HG03457 (cell line): ENCODE measurements around the gene GDPD5.
"Not testable (repeated sequence)": the region's sequence is repeated elsewhere in the genome, so short reads cannot be mapped to it uniquely, and the experiment has no call there.

Experiments used
- ATAC-seq: cut with Tn5 transposase; IDR thresholded peaks from one replicate; pipeline ENCODE4 v1.9.1; 2021; ENCODE audit warnings: moderate number of reproducible peaks; ENCODE audit not compliant: unreplicated experiment

Gene GDPD5

DNA sequence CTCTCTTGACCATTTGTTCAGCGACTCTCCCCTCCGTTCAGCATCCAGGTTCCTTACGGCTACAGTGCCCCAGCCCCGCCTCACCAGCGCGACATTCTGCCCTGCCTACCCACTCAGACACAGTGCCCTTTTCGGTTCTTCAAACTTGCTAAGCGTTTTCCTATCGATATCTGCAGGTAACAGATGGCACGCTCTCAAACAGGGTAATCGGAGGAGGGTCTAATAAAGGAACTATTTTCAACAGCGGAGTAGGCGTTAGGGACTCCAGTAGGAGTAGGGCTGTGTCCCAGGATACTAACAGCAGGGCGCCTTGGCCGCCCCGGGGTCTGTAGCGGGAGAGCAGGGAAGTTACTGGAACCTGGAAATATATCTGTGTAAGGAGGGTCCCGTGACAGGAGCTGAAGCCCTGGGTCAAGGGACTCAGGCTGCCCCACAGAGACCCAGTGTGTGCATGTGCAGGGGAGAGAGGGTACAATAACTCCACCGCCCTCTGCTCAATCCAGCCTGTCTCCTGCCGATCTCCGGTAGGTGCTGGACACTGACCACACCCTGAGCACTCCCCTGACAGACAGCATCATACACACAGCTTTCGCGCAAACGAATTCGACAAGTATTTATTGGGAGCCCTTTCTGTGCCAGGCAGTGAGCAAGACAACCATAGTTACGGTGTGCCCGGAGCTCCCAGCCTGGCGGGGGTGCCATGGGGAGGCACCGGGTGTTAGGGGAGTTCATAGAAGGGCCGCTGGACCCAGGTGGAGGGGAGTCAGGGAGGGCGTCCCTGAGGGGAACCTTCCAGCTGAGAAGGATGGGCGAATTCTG is 94.8 kb downstream of the GDPD5 start:
- no peak for ATAC-seq

DNA sequence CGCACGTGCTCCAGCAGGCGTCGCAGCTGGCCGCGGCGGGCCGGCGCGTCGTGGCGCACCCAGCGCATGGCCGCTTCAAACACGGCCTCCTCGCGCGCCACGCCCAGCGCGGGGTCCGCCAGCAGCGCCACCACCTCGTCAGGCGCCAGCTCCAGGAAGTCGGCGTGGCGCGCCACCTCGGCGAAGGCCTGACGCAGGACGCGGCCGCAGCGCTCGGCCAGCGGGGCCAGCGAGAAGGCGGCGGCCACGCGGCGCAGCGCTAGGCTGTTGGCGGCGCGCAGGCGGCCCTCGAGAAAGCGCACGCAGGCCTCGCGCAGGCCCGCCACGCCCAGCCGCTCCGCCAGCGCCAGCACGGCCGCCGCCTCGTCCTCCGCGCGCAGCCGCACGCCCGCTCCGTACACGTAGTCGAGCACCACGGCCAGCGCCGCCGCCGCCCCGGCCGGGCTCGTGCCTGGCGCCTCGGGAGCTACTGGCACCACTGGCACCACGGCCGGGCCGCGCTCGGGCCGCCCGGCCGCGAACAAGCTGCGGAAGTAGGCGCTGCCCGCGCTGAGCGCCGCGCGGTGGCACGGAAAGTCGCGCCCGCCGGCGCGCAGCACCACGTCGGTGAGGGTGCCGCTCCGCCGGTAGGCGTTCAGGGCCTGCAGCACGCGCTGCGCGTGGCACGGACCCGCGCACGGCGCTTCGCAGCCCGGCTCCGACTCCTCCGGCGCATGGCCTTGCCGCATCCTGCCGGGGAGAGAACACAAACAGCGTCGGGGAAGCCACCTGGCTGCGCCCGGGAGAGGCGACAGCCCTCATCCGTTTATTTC is 95.6 kb downstream of the GDPD5 start:
- no peak for ATAC-seq

DNA sequence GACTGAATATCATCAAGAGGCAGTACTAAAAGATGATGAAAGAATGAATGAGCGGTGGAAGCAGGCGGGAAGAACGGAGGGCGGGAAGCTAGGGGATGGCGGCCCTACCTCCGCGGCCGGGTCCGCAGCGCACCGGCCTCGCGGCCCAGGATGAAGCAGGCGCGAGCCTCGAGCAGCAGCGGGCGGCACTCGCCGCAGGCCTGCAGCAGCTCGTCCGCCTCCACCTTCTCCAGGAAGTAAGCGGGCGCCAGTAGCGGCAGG is 96.2 kb downstream of the GDPD5 start:
- ATAC-seq = no peak

DNA sequence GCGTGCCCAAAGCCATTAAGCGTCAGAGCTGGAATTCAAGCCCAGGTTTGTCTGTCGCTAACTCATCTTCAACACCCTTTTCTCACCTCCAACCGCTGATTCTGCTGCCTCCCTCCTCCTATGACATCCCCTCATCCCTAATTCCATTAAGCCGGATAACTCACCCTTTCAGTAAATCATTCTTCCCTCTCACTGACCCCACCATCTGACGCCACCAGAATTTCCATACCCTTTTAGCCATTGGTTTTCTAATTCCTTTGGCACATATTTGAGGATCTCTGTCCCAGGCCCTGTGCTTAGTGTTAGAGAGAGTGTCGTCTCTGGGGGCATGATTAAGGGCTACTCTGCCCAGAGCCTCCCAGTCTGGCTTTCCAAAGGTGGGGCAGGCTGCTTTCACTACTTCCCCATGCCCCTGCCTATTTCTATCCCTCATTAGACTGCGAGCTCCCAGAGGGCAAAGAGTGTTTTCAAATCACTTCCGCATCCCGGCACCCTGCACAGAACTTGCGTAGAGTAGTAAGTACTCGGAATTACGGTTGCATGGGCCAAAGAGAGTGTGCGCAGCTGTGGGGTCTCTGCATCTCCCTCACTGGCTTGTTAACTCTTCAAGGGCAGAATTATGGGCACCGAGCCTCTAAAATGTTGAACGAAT is 96.6 kb downstream of the GDPD5 start:
- no peak for ATAC-seq

DNA sequence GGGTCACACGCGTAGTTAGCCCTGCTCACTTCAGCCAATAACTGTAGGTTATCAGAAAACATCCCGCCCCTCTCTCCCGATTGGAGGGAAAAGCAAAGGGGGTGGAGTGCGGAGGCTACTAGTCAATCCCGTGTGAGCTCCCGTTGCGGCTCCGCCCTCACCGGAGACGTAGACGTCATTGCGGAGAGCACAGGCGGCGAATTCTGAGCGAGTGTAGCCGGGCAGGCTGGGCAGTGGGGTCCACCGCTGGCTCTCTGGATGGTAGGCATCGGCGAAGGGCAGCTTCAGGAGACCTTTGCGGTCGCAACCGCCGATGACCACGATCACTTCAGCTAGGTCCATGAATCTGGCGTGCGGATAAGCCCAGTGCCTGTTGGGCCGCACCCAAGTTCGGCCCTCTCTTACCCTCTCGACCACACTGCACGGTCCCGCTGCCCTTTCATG is 97.4 kb downstream of the GDPD5 start:
- ATAC-seq = peak; percentile 53

DNA sequence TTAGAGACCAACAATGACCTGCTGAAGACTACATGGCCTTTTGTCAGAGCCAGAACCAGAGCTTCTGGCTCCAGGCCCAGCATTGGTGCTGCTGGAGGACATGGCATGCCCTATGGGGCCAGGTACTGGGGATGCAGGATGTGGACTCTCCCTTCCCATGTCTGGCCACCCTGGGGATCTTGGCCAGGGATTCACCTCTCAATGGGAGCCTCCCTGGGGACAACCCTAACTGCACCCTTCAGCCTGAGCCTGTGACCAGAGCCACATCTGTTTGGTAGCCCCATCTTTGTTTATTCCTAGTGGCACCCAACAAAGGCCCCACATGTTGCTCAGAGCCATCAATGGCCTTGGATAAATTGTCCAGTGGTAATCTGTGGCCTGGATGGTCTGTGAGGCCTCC is 98.6 kb downstream of the GDPD5 start:
- ATAC-seq = no peak

DNA sequence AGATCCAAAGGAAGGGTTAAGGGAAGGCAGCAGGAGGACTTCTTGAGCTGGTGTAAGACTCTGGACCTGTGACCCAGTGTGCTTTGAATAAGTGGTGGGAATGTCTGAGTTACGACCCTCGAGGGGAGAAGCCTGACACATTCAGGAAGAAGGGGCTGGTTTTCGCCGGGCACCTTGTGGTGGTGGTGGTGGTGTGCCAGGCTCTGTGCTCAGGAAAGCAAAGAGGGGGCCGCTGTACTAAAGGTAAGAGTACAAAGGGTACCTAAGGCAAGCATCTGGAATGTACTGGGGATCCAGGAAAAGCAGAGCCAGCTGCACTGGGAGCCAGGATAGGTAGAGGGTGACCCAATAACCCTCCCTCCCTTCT is 99.0 kb downstream of the GDPD5 start:
- ATAC-seq = no peak

DNA sequence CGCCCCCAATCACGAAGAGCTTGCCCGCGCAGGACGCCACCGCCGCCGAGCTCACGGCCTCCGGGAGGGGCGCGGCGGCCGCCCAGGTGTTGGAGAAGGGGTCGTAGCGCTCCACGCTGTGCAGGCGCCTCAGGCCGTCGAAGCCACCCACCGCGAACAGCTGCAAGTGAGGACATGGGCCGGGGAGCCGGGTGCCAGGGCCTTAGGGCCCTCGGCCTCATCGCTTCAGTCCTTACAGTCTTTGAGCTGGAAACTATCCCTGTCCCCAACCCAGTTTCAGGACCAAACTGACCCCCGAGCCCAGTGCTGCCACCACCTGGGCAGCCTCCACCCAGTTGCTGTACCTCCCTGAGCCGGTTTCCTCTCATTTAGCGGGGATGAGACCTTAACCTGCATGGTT is 100.3 kb downstream of the GDPD5 start:
- ATAC-seq = no peak

DNA sequence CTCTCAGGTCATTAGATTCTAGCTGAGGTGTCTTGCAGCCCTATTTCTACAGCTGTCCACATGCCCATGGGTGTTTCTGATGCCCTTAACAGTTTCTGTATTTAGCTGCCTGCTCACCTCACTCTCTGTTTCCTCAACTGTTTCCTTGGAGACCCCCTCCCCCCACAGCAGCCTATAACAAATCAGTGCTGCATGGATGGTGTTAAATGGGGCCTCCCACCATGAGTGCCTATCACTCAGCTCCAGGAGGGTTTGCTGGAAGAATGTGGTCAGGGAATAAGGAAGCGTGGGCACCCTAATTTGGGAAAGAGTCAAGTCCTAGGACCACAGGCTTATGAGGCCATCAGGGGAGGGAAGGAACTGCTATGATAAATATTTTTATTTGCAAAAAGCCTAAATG is 101.3 kb downstream of the GDPD5 start:
- no peak for ATAC-seq

DNA sequence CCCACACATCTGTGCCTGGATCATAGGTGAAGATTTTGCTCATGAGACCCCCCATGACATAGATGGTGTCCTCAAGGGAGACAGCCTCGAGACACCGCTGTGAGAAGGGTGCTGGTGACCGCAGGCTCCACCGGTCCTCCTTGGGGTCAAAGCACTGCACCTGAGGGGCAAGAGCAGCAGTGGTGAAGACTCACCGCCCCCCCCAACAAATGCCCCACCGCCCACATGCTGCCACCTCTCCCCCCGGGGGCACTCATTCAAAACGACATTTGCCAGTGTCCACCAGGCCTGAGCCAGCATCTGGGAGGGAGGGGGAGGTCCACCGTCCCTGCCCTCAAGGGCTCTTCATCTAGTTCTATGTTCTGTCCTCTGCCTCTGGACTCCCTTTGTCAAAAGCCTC is 102.0 kb downstream of the GDPD5 start:
- ATAC-seq = no peak

DNA sequence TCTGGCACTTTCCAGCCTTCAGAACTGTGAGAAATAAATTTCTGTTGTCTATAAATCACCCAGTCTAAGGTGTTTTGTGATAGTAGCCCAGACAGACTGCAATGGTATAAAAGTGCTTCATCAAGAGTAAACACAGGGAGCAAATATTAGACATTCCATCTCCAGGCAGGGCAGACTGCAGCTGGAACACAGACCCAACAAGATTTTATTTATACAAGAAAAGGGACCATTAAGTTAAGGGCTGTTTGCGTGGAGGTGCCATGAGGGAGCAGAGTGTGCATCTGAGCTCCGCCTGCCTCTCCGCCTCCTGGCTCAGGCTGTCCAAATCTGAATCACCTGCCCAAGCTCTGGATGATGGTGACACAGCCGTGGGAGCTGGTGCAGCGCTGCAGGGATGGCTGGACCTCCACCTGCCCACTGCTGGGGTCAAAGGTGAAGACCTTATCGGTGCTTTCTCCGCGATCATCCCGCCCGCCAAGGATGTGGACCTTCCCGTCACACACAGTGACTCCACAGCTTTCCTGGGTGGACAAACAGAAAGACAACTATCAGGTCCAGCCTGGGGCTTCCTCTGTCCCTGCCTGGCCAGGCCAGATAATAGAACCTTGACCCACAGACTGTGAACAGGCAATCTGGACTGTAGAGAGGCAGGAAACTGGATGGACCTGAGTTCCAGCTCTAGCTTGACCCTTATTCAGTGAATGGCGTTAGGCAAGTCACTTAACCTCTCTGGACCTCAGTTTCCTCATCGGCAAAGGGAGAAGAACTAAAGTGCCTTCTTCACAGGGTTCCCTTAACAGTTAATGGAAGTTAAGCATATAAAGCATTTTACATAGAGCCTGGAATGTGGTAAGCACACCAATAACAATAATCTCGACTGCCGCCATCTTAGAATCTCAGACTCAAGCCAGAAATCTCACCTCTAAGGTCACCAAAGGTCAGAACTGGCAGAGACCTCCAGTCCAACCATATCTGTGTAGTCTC is 103.2 kb downstream of the GDPD5 start:
- ATAC-seq = no peak

DNA sequence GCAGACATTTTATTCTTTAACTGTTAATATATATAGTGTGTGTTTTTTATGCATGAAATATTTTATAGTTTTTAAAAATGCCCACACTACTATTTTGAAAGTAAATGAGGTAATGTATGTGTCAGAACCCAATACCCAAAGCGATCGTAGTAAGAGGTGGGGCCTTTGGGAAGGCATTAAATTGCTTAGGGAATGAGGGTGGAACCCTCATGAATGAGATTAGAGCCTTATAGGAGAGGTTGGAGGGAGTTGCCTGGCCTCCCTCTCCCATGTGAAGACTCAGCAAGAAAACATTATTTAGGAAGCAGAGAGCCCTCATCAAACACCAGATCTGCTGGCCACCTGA is 103.9 kb downstream of the GDPD5 start:
- ATAC-seq = no peak

DNA sequence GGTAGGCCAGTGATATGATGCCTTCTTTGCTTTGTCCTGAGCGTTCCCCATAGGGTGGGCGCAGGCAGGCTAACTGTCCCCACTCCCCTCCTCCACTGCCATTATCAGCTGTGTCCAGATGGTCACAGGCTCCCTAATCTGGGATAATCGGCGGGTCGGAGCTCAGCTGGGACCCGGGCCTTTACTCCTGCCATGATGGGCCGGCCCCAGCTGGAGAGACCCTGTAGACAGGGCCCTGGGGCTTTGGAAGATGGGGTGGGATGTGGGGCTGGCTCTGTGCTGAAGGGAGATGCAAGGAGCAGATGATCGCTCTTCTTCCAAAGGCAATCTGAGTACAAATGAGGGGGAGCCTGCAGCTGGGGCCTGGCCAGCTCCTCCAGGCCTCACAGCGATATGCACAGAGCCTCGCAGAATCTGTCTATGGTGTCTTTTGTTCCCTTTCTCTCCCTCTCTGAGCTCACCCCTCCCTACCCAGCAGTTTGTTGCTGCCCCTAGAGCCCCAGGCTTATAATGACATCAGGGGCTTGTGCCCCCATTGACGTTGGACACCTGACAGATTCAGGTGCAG is 104.6 kb downstream of the GDPD5 start:
- no peak for ATAC-seq

DNA sequence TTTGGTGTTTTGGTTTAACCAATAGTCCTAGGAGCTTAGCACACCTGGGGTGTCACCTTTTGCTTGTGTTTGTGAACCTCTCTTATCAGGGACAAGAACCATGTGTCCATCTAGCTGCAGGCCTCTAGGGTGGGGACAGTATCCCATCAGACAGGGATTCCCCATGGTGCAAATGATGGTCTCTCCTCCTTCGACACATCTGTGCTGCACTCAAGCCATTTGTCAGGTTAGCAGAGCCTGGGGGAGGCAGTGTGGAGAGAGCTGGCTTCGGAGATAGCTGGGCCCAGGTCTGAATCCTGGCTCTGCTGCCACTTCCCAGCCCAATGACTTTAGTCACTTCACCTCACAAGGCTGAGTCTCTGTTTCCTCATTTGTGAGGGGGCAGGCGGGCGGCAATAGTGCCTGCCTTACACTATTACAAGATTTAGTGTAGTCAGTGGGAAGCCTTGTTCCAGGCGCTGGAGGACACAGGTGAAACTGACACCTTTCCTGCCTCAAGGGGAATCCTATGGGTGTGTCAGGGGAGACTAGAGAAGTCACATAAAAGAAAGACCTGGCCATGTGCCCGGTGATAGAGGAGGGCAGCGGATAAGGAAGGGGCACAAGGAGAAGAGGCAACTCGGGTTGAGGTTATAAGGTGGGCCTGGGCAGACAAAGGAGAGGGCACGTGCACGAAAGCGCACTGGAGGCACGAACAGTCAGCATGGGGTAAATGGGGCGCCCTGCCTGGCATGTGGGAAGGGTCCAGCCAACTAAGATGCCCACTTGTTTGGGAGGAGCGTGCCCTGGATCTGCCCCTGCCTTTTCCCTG is 105.3 kb downstream of the GDPD5 start:
- ATAC-seq = no peak

DNA sequence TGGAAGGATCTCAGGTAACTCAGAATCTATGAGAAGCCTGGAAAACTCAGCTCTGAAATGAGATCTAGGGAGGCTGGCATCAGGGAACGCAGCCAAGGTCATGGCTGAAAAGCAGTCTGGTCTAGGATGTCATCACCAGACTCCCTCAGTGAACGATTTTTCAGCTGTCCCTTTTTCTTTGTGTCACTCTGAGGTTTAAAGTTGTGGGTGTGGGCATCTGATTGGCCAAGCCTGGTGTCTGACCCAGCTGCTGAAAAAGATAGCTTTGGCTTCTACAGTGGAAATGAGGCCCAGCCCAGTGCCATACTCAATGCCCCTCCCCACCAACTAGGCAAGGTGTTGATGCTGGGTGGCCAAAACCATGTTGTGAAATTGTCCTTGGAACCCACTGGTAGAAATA is 111.9 kb downstream of the GDPD5 start:
- no peak for ATAC-seq

DNA sequence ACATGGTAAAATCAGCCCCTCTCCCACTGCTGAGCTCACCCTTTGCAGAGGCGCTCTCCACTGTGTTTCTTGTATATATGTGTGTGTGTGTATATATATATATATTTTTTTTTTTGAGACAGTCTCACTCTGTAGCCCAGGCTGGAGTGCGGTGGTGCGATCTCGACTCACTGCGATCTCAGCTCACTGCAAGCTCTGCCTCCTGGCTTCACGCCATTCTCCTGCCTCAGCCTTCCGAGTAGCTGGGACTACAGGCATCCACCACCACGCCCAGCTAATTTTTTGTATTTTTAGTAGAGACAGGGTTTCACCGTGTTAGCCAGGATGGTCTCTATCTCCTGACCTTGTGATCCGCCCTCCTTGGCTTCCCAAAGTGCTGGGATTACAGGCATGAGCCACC is 112.6 kb downstream of the GDPD5 start:
- not testable (repeated sequence) for ATAC-seq

DNA sequence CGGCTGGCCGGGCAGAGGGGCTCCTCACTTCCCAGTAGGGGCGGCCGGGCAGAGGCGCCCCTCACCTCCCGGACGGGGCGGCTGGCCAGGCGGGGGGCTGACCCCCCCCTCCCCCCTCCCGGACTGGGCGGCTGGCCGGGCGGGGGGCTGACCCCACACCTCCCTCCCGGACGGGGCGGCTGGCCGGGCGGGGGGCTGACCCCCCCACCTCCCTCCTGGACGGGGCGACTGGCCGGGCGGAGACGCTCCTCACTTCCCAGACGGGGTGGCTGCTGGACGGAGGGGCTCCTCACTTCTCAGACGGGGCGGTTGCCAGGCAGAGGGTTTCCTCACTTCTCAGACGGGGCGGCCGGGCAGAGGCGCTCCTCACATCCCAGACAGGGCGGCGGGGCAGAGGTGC is 115.8 kb downstream of the GDPD5 start:
- not testable (repeated sequence) for ATAC-seq

DNA sequence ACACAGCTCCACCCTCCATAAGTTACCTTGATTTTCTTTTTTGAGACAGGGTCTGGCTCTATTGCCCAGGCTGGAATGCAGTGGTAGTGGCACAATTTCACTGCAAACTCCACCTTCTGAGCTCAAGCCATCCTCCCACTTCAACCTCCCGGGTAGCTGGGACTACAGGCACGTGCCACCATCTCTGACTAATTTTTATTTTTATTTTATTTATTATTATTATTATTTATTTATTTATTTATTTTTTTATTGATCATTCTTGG is 116.9 kb downstream of the GDPD5 start:
- no peak for ATAC-seq

DNA sequence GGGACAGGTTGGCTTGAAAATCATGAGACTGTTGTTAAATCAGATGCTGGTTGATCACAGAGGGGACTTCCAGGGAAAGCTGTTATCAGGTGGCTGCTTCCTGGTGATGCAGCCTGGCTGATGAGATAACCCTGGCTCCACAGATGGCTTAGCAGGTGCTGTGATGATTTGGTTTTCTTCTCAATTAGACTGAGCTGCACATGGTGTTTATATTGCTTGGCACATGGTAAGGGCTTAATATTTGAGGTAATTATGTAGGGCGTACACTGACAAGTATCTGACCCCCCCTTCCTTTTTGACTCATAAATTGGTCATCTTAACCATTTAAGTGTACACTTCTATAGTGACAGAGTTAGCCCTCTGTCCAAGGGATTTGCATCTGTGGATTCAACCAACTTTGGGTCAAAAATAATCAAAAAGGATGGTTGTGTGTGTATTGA is 119.4 kb downstream of the GDPD5 start:
- ATAC-seq = no peak
